ENCODE data around the gene RMDN3.

RMDN3 gene, protein sequence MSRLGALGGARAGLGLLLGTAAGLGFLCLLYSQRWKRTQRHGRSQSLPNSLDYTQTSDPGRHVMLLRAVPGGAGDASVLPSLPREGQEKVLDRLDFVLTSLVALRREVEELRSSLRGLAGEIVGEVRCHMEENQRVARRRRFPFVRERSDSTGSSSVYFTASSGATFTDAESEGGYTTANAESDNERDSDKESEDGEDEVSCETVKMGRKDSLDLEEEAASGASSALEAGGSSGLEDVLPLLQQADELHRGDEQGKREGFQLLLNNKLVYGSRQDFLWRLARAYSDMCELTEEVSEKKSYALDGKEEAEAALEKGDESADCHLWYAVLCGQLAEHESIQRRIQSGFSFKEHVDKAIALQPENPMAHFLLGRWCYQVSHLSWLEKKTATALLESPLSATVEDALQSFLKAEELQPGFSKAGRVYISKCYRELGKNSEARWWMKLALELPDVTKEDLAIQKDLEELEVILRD

DNA sequence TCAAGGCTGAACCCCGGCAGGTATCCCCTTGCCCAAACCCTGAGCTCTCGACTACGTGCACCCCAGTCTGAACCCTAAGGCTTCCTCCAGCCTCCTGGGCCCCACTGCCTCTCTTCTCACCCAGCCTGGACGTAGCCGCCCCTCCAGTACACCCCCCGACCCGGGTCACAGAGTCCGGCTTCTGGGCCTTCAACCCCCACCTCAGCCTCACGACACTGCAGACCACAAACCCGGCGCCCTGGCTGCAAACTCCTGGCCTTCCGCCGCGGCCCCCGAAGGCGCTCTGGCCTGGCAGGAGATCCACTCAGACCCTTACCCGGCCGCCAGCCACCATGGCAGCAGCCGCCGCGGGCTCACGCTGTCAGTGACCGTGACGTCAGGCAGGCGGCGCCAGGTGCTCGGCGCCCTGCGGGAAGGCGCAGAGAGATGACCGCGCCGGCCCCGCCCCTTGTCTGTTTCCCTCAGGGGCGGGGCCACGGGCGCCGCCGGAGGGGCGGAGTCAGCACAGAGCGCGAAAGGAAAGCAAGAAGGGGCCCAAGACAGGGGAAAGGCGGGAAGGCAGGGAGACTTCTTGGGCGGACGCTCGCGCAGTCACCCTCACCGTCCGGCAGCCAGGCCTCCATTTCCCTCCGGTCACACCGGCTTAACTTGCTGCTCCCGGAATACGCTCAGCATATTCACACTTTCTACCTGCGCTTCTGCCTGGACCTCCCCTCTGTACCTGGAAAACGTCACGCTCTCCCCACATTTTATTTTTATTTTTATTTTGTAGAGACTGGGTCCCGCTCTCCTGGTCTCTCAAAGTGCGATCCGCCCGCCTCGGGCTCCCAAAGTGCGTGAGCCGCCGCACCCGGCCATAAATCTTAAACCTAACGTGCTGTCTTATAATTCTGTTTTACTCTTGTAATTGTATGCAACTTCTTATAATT is at the start of gene RMDN3:
Gene RMDN3 (minus strand): TSS at position 372 of the 929 bp plus-strand sequence. CDS start 471 bp downstream, outside the sequence.
- in situ Hi-C loops (cut with MboI; ENCODE audit: low pct_unique_long_range_greater_than_20kb, low sequenced_read_pairs, unreplicated experiment): no loop called here
- TF ChIP-seq, protein P1, sequence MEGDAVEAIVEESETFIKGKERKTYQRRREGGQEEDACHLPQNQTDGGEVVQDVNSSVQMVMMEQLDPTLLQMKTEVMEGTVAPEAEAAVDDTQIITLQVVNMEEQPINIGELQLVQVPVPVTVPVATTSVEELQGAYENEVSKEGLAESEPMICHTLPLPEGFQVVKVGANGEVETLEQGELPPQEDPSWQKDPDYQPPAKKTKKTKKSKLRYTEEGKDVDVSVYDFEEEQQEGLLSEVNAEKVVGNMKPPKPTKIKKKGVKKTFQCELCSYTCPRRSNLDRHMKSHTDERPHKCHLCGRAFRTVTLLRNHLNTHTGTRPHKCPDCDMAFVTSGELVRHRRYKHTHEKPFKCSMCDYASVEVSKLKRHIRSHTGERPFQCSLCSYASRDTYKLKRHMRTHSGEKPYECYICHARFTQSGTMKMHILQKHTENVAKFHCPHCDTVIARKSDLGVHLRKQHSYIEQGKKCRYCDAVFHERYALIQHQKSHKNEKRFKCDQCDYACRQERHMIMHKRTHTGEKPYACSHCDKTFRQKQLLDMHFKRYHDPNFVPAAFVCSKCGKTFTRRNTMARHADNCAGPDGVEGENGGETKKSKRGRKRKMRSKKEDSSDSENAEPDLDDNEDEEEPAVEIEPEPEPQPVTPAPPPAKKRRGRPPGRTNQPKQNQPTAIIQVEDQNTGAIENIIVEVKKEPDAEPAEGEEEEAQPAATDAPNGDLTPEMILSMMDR (IDR thresholded peaks at IDR 0.05; ENCODE audit: extremely low read depth, insufficient read depth, missing control alignments): no peak
- peak; percentile 95 for DNase-seq (ENCODE audit: low spot score)

DNA sequence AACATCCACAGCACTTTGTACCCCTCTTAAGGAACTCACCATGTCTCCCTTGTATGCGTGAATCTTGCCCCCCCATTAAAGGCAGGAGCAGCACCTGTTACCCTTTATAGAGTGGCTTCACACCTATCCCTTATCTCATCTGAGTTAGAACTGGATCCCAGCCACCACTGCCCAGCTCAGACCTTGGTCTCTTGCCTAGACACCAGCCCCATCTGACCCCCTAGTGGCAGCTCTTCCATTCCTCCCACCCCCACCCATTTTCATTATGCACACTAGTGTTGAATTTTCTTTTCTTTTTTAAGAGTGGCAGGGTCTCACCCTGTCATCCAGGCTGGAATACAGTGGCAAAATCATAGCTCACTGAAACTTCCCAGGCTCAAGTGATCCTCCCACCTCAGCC is 48.6 kb upstream of the RMDN3 start:
- TF ChIP-seq, protein P1 (IDR thresholded peaks at IDR 0.05; ENCODE audit: extremely low read depth, insufficient read depth, missing control alignments): no peak
- in situ Hi-C loops (cut with MboI; ENCODE audit: low pct_unique_long_range_greater_than_20kb, low sequenced_read_pairs, unreplicated experiment): no loop called here
- no peak for DNase-seq (ENCODE audit: low spot score)

DNA sequence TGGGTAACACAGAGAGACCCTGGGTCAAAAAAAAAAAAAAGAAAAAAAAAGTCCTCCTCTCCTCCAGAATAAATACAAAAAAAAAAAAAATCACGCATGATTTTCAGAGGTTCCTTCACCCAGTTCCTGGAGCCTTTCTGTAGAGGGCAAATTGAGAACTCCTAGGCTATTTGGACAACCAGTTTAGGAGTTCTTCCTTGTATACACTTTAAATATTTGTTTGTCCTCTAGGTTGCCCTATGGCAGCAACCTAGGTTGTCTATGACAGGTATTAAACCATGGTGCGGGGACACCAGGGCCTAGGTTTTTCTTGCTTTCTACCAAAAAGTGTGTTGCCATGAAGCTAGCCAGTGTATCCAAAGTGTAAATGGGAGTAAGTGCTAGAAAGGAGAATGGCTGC is 48.0 kb upstream of the RMDN3 start:
- no peak for DNase-seq (ENCODE audit: low spot score)
- in situ Hi-C loops (cut with MboI; ENCODE audit: low pct_unique_long_range_greater_than_20kb, low sequenced_read_pairs, unreplicated experiment): no loop called here
- TF ChIP-seq, protein P1 (IDR thresholded peaks at IDR 0.05; ENCODE audit: extremely low read depth, insufficient read depth, missing control alignments): no peak

DNA sequence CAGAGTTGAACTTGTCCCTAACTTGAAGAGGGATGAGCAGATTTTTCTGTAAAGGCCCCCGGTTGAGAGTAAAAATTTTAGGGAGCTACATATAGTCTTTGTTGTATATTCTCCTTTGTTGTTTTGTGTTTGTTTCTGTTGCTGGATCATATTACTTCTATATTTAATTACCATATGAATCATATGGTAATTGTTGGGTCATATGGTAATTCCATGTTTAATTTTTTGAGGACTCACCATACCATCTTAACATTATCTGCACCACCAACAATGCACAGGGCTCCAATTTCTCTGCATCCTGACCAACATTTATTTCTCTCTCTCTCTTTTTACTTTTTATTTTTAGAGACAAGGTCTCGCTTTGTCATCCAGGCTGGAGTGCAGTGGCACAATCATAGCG is 44.5 kb upstream of the RMDN3 start:
- in situ Hi-C loops (cut with MboI; ENCODE audit: low pct_unique_long_range_greater_than_20kb, low sequenced_read_pairs, unreplicated experiment): no loop called here
- TF ChIP-seq, protein P1 (IDR thresholded peaks at IDR 0.05; ENCODE audit: extremely low read depth, insufficient read depth, missing control alignments): no peak
- DNase-seq (ENCODE audit: low spot score): no peak

DNA sequence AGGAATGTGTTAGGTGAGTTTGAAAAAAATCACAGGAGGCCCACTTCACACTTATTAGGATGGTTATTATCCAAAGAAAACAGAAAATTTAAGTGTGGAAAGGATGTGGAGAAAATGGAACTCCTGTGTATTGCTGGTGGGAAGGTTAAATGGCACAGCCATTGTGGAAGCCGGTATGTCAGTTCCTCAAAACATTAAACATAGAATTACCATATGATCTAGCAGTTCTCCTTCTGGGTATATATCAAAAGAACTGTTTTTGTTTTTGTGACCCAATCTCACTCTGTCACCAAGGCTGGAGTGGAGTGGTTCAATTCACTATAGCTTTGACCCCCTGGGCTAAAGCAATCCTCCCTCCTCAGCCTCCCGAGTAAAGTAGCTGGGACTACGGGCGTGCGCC is 41.5 kb upstream of the RMDN3 start:
- TF ChIP-seq, protein P1 (IDR thresholded peaks at IDR 0.05; ENCODE audit: extremely low read depth, insufficient read depth, missing control alignments): no peak
- DNase-seq (ENCODE audit: low spot score): no peak
- in situ Hi-C loops (cut with MboI; ENCODE audit: low pct_unique_long_range_greater_than_20kb, low sequenced_read_pairs, unreplicated experiment): no loop called here

DNA sequence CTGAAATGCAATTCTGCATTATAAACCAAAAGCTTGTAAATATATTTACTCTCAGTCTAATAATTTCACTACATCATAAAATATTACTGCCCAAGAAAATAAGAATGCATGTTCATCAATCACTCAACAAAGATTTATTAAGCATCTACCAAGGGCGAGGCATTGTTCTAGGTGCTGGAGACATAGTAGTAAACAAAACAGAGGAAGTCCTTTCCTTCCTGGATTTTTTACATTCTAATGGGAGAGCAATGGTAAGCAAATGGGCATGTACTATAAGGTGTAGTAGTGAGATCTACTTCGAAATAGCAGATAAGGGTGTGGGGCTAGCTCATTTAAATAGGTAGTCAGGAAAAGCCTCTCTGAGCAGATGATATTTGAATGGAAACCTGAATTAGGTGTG is 41.0 kb upstream of the RMDN3 start:
- in situ Hi-C loops (cut with MboI; ENCODE audit: low pct_unique_long_range_greater_than_20kb, low sequenced_read_pairs, unreplicated experiment): no loop called here
- TF ChIP-seq, protein P1 (IDR thresholded peaks at IDR 0.05; ENCODE audit: extremely low read depth, insufficient read depth, missing control alignments): no peak
- DNase-seq (ENCODE audit: low spot score): no peak
